HL-60 (cell line): ENCODE results near the gene FBLN7.

Experiments used
- GABPA ChIP-seq: IDR thresholded peaks from 2 replicates; pipeline ENCODE4 v1.6.1; 2012; ENCODE audit warnings: low read depth
- POLR2AphosphoS5 ChIP-seq: IDR thresholded peaks from 2 replicates; pipeline ENCODE4 v1.6.1; 2012; ENCODE audit warnings: low read depth
- TF ChIP-seq, protein P1 (sequence below): IDR thresholded peaks from 2 replicates; pipeline ENCODE4 v1.6.1; 2012; ENCODE audit warnings: low read depth; ENCODE audit not compliant: insufficient replicate concordance
- TF ChIP-seq, protein P2 (sequence below): IDR thresholded peaks from one replicate; pipeline ENCODE4 v1.5.1; 2011; ENCODE audit warnings: low read length, control low read depth, inconsistent platforms; ENCODE audit not compliant: insufficient read depth

DNA sequence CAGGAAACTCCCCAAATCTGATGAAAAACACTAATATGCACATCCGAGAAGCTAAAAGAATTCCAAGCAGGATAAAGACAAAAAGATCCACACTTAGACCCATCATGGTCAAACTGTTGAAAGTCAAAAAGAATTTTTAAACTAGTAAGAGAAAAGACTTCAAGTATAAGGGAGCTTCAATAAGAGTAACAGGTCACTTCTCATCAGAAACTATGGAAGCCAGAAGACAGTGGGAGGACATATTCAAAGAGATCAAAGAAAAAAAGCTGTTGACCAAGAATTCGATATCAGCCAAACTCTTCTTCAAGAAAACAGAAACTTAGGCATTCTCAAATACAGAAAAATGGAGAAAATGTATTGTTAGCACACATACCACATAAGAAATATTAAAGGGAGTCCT is 66.2 kb downstream of the FBLN7 start:
- TF ChIP-seq POLR2AphosphoS5 (no peak), GABPA (no peak)
- TF ChIP-seq, protein P1, sequence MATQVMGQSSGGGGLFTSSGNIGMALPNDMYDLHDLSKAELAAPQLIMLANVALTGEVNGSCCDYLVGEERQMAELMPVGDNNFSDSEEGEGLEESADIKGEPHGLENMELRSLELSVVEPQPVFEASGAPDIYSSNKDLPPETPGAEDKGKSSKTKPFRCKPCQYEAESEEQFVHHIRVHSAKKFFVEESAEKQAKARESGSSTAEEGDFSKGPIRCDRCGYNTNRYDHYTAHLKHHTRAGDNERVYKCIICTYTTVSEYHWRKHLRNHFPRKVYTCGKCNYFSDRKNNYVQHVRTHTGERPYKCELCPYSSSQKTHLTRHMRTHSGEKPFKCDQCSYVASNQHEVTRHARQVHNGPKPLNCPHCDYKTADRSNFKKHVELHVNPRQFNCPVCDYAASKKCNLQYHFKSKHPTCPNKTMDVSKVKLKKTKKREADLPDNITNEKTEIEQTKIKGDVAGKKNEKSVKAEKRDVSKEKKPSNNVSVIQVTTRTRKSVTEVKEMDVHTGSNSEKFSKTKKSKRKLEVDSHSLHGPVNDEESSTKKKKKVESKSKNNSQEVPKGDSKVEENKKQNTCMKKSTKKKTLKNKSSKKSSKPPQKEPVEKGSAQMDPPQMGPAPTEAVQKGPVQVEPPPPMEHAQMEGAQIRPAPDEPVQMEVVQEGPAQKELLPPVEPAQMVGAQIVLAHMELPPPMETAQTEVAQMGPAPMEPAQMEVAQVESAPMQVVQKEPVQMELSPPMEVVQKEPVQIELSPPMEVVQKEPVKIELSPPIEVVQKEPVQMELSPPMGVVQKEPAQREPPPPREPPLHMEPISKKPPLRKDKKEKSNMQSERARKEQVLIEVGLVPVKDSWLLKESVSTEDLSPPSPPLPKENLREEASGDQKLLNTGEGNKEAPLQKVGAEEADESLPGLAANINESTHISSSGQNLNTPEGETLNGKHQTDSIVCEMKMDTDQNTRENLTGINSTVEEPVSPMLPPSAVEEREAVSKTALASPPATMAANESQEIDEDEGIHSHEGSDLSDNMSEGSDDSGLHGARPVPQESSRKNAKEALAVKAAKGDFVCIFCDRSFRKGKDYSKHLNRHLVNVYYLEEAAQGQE: no peak
- TF ChIP-seq, protein P2, sequence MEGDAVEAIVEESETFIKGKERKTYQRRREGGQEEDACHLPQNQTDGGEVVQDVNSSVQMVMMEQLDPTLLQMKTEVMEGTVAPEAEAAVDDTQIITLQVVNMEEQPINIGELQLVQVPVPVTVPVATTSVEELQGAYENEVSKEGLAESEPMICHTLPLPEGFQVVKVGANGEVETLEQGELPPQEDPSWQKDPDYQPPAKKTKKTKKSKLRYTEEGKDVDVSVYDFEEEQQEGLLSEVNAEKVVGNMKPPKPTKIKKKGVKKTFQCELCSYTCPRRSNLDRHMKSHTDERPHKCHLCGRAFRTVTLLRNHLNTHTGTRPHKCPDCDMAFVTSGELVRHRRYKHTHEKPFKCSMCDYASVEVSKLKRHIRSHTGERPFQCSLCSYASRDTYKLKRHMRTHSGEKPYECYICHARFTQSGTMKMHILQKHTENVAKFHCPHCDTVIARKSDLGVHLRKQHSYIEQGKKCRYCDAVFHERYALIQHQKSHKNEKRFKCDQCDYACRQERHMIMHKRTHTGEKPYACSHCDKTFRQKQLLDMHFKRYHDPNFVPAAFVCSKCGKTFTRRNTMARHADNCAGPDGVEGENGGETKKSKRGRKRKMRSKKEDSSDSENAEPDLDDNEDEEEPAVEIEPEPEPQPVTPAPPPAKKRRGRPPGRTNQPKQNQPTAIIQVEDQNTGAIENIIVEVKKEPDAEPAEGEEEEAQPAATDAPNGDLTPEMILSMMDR: no peak
